NB4 (cell line): ENCODE measurements around the gene CFAP92.

Experiments
- DNase-seq: peaks from one replicate; pipeline ENCODE4 v3.0.0; 2010; ENCODE audit warnings: low read depth
- H3K4me3 ChIP-seq: one replicate; pipeline ENCODE4 v1.5.1; 2011; ENCODE audit warnings: mild to moderate bottlenecking, low read depth, low read length, moderate library complexity
- CTCF ChIP-seq: IDR thresholded peaks from one replicate; pipeline ENCODE4 v1.5.1; 2012; ENCODE audit warnings: low read depth, low read length
- MAX ChIP-seq: IDR thresholded peaks from 2 replicates; pipeline ENCODE4 v1.6.1; 2011; ENCODE audit warnings: low read depth, low read length
- MYC ChIP-seq: IDR thresholded peaks from 2 replicates; pipeline ENCODE4 v1.6.1; 2011; ENCODE audit warnings: low read depth, low read length
- POLR2A ChIP-seq: IDR thresholded peaks from 2 replicates; pipeline ENCODE4 v1.6.1; 2011; ENCODE audit warnings: mild to moderate bottlenecking; ENCODE audit not compliant: insufficient read length; ENCODE audit errors: extremely low read depth

The CFAP92 gene

GRCh38 chr3:128911911-128912310 is 82.0 kb downstream of the CFAP92 start:
- DNase-seq, result no peak
- H3K4me3 ChIP-seq, result no peak overlapping the region
- no peak for TF ChIP-seq POLR2A
- no peak for TF ChIP-seq CTCF
- TF ChIP-seq MAX, result no peak
- TF ChIP-seq MYC, result no peak

GRCh38 chr3:128910006-128910405 is 83.9 kb downstream of the CFAP92 start:
- H3K4me3 ChIP-seq, result no peak overlapping the region
- peak; percentile 44 for DNase-seq
- TF ChIP-seq POLR2A, result no peak
- no peak for TF ChIP-seq MYC
- TF ChIP-seq MAX, result no peak
- no peak for TF ChIP-seq CTCF

GRCh38 chr3:128908951-128909350 is 84.9 kb downstream of the CFAP92 start:
- DNase-seq, result no peak
- H3K4me3 ChIP-seq, result no peak overlapping the region
- TF ChIP-seq MYC (no peak), CTCF (no peak), MAX (no peak), POLR2A (no peak)

- TF ChIP-seq MYC, result no peak
- TF ChIP-seq POLR2A, result no peak
- TF ChIP-seq CTCF, result no peak
- TF ChIP-seq MAX, result no peak
- no peak overlapping the region for H3K4me3 ChIP-seq
- no peak for DNase-seq
These were observed 86.0 kb downstream of the CFAP92 start for GRCh38 chr3:128907706-128908445.

GRCh38 chr3:128906804-128907525 is 86.9 kb downstream of the CFAP92 start:
- no peak for DNase-seq
- TF ChIP-seq CTCF (no peak), POLR2A (no peak), MAX (no peak), MYC (no peak)
- H3K4me3 ChIP-seq, result no peak overlapping the region
